GM12892 (cell line): ENCODE data around the gene MAGEA1.

ENCODE experiments used
- POLR2A ChIP-seq: IDR thresholded peaks from 2 replicates; pipeline ENCODE4 v1.6.1; 2011; ENCODE audit warnings: low read depth, low read length, control low read depth
- POLR2AphosphoS5 ChIP-seq: IDR thresholded peaks from 2 replicates; pipeline ENCODE4 v1.6.1; 2011; ENCODE audit warnings: low read depth, low read length, control low read depth
- TAF1 ChIP-seq: IDR thresholded peaks from 2 replicates; pipeline ENCODE4 v1.6.1; 2011; ENCODE audit warnings: low read depth, mild to moderate bottlenecking, control low read depth, low read length, borderline replicate concordance

DNA sequence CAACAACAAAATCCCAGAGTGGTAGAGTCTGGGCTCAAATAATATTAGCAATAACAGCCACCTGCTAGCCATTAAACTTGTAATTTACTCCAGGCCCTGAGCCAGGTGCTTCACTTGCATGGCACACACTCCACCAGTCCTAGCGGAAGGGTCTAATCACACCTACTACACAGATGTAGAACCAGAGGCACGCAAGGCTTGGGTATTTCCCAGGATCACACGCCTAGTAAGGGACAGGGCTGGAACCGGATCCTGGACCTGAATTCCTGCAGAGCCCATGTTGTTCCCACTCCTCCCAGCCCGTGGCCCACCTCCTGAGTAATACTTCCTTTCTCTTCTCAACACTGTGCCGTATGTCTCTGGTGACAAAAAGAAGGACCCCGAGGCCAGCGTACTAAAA, 5.7 kb downstream of the MAGEA1 start:
- no peak for TF ChIP-seq POLR2AphosphoS5
- no peak for TF ChIP-seq POLR2A
- TF ChIP-seq TAF1 = no peak
